Esophagus squamous epithelium (tissue), 4 donors: ENCODE data around the gene UBAC2.

ENCODE experiments used
- CTCF ChIP-seq, 6 experiments: fragments of 450-650 bp in 4 of 6; fragments of 200-600 bp in 2 of 6; sonication (generic) in 2 of 6; IDR thresholded peaks; one replicate each; pipeline ENCODE4 v1.5.1; 2016 to 2019; ENCODE audit warnings: antibody characterized with exemption in 6 of 6, mild to moderate bottlenecking in 4 of 6, moderate library complexity in 4 of 6
- POLR2A ChIP-seq, 4 donors: fragments of 450-650 bp; IDR thresholded peaks; one replicate each; pipeline ENCODE4 v1.6.1; 2017; ENCODE audit warnings: antibody characterized with exemption in 4 of 4, mild to moderate bottlenecking in 4 of 4, moderate library complexity in 3 of 4

DNA sequence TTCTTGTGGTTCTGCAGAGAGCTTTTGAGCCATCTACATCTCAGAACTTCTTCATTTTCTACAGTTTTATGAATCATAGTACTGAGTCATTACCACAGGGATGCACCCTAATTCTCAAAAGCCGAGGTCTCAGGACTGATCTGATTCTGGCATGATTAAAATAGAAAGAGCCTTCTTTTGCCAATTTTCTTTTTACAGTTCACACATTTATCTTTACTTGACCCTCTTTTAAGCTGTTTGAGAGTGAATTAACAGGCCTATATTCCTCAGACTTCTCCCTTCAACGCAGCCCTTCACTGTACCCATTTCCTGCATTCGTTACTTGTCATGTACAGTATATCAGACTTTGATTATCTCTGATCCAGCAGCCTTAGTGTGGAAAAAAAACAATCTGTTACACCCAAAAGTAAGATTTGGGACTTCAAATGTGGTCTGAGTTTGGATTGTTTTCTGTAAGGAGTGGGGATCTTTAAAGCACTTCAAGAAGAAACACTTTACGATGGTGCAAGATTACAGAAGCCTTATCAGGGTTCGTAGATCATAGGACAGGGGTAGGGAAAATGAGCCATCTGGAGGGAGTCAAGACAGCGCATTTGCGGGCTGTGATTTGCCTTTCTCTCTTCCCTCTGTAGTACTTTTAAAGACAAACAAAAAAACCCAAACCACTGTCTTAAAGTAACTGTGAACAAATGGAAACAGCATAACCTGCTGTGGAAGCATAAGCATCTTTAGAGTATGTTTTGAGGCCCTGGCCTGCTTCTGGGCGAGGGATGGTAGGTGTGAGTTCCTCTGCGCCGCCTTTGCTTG lies 121.8 kb downstream of the UBAC2 start:
- TF ChIP-seq CTCF (IDR thresholded peaks at IDR 0.05) (no peak), POLR2A (IDR thresholded peaks at IDR 0.05) (no peak)
